Myocyte (in vitro differentiated cells): ENCODE data around the gene NOS2. TPM values are rescaled to one million over a fixed set of nuclear protein-coding genes. Genes with fewer than 3 reads are reported as not detected.

Experiments
- DNase-seq: peaks from one replicate; pipeline ENCODE4 v3.0.0-alpha.2; 2012; ENCODE audit warnings: low read depth
- total RNA-seq: library from RNA; depleted of rRNA; stranded (reverse); fragments of >200 nt; gene quantifications from 2 replicates; pipeline ENCODE4 v1.2.3, GENCODE V29; 2014

Gene NOS2
- total RNA-seq, 1 donor from 2014 or later: 0.03 TPM

DNA sequence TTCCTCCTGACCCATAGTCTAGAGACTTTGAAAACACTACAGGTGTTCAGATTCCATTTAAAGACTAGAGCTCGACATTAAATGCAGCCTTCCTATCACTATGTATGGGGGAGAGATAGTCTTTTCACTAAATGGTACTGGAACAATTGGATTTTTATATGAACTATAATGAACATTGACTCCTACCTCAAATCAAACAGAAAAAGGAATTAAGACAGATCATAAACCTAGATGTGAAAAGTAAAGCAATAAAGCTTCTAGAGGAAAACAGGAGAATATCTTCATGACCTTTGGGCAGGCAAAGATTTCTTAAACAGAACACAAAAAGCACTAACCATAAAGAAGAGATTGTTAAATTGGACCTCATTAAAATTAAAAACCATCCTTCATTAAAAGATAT, 18.8 kb upstream of the NOS2 start:
- no peak for DNase-seq

DNA sequence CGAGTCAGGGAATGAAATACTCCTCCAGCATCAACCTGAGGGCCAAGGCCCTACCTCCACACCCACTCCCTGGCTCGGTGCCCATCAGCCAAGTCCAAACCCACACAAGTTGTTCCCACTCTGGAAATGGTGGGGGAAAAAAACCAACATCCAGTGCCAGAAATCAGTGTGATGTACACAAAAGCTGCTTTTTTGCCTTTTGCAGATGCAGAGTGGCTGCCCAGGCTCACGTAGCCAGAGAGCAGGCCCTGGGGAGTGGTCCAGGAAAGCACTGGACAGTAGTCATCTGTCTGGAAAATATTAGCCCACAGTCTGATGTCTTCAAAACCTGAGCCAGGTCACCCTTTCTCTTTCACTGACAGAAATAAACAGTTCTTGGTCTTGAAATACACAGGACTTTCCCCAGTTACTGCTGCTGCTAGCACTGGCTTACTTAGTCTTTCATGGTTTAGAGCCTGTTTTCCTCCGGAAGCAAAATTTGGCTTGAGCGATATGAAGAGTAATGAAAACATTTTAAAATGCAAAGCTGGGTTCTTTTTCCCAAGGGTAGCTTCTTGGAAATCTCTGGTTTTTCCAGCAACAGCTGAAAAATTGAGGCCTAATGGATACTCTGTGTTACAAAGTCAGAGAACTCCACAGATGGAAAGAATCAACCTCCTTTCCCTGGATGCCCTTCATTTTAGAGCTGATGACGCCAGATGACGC, 18.2 kb upstream of the NOS2 start:
- no peak for DNase-seq

DNA sequence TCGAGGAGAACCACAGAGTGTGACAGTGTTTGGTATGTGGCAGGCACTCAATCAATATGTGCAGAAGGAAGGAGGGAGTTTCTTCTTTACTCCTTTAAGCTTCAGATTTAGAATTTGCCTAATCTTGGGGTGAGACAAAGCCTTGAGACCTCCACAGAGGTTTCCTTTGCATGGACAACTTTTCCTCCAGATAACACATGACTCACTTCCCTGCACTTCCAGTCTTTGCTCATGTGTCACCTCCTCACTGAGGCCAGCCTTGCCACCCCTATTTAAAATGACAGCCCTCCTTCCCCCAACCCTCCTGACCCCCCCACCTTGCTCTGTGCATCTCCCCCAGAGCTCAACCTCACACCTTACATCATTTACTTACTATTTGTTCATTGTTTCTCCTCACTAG, 17.4 kb upstream of the NOS2 start:
- no peak for DNase-seq

DNA sequence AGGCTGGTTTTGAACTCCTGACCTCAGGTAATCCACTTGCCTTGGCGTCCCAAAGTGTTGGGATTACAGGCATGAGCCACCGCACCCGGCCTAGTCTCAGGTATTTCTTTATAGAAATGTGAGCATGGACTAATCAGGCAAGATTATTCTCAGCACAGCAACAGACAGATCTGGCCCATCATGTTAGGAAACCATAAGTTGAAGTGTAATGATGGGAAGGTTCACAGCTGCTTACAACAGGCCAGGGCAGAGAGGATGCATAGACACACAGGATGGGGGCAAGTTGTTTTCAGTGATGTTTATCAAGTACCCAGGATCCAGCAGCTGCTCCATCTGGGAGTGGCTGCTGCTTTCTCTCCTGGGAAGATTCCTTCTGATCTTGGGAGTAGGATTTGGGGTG, 16.6 kb upstream of the NOS2 start:
- no peak for DNase-seq

DNA sequence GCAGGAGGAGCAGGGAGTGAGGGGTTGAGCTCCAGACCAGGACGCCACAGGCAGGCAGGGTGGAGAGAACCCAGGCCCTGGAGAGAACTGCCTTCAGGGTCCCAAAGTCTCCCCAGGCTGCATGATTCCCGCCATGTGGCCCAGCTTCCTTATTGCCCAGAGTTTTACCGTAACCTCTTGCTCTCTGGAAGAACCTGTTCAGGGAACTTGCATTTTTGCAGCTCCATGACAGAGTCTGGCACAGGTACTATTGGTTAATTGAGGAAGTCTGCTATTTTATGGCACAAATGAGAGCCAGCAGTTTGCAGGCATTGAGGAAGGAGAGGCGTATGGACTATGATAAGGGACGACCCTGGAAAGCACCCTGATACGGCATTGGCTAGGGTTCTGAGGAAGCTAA, 11.6 kb upstream of the NOS2 start:
- no peak for DNase-seq

DNA sequence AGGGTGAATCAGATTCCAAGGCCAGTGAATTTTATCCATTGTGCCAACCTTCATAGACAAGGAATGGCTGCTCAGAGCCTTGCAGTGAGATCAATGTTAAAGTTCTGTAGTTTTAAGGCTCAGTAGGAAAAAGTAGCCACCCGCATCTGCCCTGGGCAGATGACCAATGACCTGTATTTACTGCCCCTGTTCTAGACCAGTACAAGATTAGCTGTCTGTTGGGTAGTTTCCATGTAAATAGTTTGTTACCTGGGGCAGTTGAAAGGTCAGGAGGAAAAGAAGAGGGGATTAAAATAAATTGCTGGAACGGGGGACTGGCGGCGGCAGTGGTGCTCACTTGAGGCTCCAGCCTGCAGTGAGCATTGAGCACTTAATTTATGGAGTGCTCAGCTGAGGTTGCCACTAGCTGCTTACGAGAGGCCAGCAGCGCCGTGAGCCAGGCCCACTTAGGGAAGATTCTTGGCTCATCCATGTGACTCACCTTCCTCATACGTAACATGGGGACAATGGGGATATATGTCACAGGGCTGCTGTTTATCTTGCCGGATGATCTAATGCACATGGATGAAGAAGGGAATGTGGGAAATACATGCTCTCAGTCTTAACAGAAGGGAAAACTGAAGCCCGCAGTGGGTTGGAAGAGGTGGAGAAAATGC, 10.7 kb upstream of the NOS2 start:
- no peak for DNase-seq

- DNase-seq: no peak
Observed at GRCh38 chr17:27810211-27810901, 10.0 kb upstream of the NOS2 start.

DNA sequence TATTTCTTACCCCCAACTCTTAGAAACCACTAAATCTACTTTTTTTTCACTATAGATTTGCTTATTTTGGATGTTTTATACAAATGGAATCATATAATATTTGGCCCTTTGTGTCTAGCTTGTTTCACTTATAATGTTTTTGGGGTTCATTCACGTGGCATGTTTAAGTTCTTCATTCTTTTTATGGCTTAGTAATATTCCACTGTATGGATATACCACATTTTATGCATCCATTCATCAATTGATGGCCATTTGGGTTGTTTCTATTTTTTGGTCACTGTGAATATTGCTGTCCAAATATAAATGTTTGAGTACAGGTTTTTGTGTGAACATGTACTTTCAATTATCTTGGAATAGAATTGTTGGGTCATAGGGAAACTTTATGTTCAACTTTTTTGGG, 9.2 kb upstream of the NOS2 start:
- no peak for DNase-seq

- DNase-seq: no peak
Observed at GRCh38 chr17:27808628-27809027, 8.3 kb upstream of the NOS2 start.

DNA sequence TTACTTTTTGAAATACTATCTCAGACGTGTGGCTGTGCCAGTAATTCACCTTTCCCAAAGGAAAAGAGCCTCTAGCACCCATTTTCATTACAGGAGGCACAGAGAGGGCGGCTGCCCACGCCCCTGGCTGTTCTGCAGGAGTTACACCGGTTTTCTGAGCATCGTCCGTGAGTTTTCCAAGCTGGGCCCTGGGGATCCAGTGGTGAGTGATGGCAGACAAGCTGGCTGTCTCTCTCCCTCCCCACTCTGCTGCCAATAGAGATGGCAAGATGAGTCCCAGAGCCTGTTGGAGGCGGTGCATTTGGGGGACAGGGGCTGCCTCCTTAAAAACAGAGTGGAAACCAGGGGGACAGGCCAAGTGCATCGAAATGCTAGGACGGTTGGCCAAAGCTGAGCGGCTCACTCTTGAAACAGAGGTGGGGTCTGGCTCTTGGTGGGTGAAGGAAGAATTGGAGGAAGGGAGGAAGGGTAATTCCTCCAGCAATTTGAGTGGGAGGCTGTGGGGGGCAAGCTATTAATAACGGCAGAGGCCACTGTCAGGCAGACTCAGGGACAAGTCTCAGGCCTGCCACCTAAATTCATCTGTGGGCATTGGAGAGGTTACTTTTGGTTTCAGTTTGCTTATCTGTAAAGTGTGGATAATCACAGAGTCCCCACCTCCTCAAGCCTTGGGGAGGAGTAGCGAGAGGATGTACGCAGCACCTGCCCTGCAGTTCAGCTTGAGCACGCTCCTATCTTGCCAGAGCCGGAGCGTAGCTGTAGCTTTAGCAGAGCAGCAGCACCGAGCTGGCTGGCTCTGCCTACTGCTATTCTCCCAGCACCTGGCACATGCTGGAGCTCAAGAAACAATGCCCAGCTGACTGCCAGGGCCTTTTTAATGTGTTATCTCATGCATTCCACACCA, 7.5 kb upstream of the NOS2 start:
- DNase-seq: peak; percentile 27

DNA sequence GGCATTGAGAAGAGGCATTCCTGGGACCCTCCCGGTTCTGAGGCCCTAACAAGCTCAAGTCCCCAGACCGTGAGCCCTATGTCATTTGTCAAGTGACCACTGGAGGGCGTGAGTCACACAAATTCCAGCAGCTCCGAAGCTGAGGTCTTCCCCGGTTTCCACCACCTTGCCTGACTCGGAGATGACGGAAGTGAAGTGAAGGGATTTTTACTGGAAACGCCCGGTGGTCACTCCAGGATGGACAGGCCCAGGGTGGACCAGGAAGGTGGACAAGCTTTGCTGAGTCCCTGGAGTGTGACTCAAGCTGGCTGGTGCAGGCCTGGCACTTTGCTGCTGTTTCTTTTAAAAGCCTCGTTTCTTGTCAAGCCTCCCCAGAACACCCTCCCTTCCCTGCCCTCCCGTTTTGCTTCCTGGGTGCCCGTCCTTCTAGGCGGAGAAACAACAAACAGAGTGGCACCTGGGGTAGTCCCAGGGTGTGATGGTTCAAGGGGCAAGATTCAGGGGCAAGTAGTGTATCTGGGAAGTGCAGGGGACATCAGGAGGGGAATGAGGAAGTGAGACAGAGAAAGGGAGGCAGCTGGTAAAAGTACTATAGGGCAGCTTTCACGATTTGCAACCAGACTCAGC, 5.3 kb upstream of the NOS2 start:
- DNase-seq: peak; percentile 84

GRCh38 chr17:27804113-27804512, 3.8 kb upstream of the NOS2 start:
- DNase-seq: no peak

- no peak for DNase-seq
Observed at GRCh38 chr17:27802962-27803680, 2.8 kb upstream of the NOS2 start.

GRCh38 chr17:27802033-27802432, 1.7 kb upstream of the NOS2 start:
- DNase-seq: no peak

DNA sequence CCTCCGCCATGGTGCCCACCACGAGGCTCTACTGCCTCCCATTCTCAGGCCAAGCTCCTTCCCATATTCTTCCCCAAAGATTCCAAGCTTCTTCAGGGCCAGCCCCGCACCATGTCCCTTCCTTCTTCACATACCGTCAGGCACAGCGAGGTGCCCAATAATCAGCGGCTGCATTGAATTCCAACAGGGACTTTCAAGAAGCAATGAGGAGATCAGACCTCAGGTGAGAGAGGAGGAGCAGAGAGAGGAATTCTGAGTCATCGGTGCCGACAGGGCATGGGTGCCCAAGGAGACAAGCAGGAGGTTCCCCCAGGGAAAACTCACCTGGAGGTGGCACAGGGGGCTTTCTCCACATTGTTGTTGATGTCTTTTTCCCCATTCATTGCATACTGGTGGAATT, 2.0 kb downstream of the NOS2 start:
- no peak for DNase-seq

DNA sequence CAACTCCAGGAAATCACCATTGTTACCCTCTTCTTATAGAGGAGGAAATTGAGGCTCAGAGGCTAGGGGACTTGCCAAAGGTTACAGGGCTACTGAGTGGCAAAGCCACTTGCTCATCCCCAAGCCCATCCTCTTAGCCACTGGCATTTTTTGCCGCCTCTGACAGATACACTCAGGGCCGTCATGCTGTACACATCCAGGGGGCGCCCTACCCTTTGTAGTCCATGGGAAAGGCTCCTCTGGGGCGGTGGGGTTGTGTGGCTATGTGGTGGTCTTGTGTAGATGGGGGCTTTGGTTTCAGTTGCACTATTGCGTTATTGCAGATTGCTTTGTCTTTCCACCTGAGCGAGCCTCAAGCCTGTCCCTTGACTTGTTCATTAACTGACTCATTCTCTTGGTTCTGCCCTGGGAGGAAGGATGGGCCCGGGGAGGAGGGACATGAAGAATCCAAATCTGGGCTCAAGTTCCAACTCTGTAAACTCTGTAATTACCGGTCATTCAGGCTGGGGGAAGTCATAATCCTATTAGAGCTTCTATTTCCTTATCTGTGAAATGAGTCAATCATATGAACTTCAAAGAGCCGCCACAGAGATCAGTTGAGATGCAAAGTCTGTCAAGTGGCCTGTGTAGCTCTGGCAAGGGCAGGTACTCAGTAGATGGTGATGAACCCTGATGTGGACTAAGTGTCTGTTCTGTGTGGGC, 2.8 kb downstream of the NOS2 start:
- DNase-seq: no peak

DNA sequence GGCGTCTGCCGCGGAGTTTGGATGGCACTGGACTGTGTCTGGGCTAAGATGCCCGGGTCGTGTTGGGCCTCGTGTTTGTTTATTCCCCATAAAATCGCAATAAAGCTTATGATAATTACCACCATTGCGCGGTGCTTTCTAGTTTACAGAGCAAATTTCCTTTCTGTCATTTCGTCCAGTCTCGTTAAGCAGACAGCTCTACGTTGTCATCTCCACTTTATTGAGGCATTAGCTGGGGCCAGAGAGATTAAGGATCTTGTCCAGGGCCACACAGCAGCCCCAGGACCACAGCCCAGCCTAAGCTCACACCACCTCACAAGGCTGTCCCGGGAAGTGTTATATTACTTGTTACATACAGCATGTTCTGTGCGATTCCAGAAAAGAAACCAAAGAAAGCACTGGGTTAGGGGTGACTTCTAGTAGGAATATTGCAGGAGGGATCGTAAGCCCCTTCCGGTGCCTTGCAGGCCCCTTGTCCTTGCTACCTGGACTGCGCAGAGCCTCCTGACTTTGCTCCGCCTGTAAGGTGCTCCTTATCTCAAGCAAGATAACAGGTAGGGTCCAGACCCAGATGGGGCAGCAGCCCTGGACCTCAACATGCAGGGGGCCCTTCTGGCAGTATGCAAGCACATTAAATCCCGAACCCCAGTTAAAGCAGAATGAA, 6.3 kb downstream of the NOS2 start:
- DNase-seq: no peak

DNA sequence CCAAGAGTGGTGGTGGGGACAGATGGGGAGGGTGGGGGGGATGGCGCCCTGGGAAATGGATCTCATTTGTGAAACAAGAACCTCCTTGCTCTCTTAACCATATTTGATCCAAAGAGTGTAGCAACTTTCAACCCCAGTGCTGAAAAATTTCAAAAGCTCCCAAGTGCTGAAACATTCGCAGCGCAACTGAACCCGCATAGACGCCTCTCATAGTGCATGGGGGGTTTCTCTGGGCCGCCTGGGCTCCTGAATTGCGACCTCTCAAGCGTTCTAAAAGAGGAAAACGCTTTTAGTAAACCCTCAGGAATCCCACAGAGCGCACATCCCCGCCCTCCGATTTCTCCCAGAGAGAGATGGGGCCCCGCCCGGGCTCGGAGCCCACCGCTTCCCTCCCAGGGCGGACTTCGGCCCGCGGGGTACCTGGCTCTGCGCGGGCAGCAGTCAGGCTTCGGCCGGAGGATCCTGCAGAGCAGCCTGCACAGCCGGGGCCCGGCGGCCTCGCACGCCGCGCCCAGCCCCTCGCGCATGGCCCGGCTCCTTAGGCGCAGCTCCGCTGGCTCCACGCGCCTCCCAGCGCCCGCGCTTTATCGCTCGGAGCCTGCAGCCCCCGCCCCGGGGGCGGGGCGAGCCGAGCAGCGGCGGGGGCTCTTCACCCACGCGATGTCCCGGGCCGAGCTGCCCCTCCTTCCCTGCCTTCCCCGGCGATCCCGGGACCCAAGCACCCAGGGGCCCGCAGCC, 7.0 kb downstream of the NOS2 start:
- no peak for DNase-seq

GRCh38 chr17:27792095-27792494, 8.2 kb downstream of the NOS2 start:
- DNase-seq: no peak
